ENCODE results near the gene CALML5.

Gene CALML5

DNA sequence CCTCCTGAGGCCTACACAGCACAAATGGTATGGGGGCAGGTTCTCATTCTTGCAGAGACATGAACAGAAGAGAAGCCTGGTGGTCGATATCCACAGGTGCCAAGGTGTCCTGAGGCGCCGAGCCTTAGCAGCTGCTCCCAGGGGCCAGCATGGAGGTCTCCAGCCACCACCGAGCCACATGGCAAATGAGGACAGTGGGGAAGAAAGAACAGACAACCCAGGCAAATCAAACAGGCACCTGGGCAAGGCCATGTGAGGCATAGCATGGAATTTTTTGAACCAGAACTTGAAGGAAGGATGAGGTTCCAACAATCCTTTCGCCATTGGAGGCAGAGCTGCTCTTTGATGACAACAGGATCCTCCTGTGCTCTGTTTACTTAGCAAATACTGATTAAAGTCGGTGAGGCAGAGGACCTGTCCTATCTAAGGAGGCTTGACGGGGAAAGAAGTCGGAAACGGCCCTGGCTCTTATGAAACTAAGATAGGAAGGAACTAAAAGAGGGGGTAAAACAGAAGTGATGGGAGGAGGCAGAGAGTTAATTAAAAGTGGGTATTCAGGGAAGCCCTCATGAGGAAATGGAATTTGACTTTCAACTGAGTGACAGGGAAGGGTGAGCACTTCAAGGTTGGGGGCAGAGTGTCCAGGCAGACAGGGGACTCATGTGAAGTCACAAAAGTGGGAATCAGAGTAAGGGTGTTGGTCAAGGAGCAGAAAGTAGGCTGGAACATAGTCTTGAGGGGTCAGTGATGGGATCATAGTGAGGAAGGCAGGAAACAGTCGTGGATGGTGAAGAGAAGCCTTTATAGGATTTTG lies 16.8 kb upstream of the CALML5 start:
- DNase-seq (ENCODE audit: low spot score) = no peak

- no peak for DNase-seq (ENCODE audit: low spot score)
Measured at GRCh38 chr10:5514226-5514850, 15.0 kb upstream of the CALML5 start.

- DNase-seq (ENCODE audit: low spot score) = no peak
Measured at GRCh38 chr10:5512881-5513612, 13.7 kb upstream of the CALML5 start.

DNA sequence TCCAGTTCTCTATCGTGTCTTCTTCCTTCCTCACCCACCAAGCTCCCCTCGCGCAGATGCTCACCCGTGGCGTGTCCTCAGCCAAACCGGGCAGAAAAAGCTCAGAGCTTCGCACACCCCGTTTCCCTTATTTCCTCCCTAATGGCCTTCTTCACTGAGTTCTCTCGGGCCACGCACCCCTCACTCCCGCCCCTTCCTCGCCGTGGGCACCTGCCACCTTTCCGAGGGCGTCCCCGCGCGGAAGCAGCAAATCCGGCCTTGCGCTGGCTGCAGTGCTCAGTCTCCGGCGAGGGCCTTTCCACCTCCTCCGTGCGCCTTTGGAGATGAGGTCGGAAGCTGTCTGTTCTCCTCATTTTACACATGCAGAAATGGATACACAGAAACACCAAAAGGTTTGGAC lies 13.0 kb upstream of the CALML5 start:
- no peak for DNase-seq (ENCODE audit: low spot score)

- no peak for DNase-seq (ENCODE audit: low spot score)
Measured at GRCh38 chr10:5511885-5512280, 12.5 kb upstream of the CALML5 start.

- DNase-seq (ENCODE audit: low spot score) = no peak
Measured at GRCh38 chr10:5511231-5511884, 12.0 kb upstream of the CALML5 start.

GRCh38 chr10:5510281-5511072 lies 11.1 kb upstream of the CALML5 start:
- no peak for DNase-seq (ENCODE audit: low spot score)

GRCh38 chr10:5509691-5510090 lies 10.3 kb upstream of the CALML5 start:
- no peak for DNase-seq (ENCODE audit: low spot score)

GRCh38 chr10:5509236-5509635 lies 9.9 kb upstream of the CALML5 start:
- no peak for DNase-seq (ENCODE audit: low spot score)

GRCh38 chr10:5508786-5509185 lies 9.4 kb upstream of the CALML5 start:
- DNase-seq (ENCODE audit: low spot score) = no peak

DNA sequence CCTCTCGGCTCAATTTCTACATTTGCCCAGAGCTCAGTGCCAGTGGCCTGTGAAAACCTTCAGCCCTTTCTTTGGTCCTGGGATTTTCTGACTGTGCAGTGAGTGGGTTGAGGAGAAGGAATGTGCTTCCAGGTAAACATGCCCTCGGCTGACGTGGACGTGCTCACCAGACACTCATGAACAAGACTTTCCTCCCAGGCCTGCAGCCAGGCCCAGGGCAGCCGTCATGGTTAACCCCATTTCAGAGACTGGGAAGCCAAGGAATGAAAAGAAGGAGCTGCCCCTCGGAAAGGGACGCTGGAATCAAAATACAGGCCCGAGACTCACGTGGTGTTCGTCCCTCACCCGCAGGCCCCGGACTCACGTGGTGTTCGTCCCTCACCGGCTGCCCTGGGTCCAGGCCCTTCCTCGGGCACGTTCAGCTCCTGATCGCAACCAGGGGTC lies 8.8 kb upstream of the CALML5 start:
- no peak for DNase-seq (ENCODE audit: low spot score)

DNA sequence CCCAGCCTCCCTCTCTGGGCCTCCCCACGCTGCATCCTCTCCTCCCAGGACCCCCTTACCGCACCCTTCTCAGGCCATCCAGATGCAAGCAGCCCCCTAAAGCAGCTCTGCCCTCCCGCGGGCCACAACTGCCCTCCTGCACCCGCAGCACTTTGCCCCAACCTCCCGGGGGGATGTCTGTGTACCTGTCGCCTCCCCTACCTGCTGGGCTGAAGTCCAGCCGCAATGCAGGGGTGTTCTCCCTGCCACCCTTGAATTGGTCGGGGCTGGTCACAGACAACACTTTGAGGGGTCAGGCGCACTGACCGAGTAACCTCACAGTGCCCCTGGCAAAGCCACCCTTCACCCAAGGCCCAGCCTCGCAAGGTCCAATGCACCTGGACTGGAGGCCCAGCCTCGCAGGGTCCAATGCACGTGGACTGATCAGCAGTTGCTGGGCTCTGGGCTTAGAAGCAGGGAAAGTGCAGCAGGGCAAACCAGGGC lies 8.3 kb upstream of the CALML5 start:
- no peak for DNase-seq (ENCODE audit: low spot score)

- no peak for DNase-seq (ENCODE audit: low spot score)
Measured at GRCh38 chr10:5506751-5507648, 7.6 kb upstream of the CALML5 start.

DNA sequence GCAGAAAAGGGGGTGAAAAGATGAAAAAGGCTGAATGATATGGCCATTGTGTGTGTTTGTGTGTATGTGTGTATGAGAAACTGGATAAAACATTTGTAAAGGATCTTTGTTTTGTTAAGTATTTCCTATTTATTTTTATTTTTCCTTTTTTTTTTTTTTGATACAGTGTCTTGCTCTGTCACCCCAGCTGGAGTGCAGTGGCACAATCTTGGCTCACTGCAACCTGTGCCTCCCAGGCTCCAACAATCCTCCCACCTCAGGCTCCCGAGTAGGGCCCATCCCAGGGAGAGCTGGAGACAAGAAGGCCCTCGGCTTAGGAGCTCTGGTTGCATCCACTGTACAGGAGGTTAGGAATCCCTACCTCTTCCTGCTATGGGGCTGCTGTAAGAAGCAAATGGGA lies 6.9 kb upstream of the CALML5 start:
- no peak for DNase-seq (ENCODE audit: low spot score)

- no peak for DNase-seq (ENCODE audit: low spot score)
Measured at GRCh38 chr10:5504146-5505072, 5.0 kb upstream of the CALML5 start.

- DNase-seq (ENCODE audit: low spot score) = no peak
Measured at GRCh38 chr10:5503477-5503835, 4.1 kb upstream of the CALML5 start.

DNA sequence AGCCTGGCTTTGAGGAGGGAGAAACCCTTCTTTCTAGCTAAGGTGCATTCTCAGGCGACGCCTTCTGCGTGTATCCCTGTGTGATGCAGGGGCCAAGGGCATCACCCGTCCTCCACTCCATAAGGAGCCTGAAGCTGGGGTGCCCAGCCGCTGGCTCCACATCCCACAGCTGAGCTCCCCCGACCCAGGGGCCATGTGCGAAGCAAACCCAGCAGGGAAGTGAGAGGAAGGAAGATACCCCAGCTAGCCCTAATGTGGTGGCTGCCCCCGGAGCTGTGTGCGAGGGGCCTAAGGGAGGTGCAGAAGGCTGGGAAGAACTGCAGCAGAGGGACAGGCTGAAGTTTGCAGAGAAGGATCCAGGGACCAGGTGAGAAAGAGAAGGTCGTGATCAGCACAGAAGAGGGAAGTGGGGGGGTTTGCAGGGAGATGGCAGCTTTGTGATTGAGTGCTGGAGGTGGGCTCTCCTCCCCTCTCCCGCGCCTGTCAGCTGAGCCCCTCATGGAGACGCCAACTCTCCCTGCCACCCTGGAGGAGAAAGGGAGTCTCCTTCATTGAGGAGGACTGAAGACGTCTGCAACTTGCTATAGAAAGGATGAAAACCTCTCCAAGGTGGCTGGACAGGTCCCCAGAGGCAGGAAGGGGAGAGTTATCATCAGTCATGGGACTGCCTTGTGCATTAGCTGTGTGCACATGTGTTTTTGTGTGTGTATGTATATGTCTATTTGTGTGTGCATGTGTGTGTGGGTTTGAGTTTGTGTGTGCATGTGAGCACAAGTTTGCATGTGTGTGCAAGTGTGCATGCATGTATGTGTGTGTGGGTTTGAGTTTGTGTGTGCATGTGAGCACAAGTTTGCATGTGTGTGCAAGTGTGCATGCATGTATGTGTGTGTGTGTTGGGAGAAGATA lies 3.5 kb upstream of the CALML5 start:
- DNase-seq (ENCODE audit: low spot score) = no peak

- DNase-seq (ENCODE audit: low spot score) = no peak
Measured at GRCh38 chr10:5502061-5502521, 2.7 kb upstream of the CALML5 start.
